ENCODE results near the gene SPATA6. TPM values are rescaled to one million over a fixed set of nuclear protein-coding genes. Genes with fewer than 3 reads are reported as not detected.

SPATA6 gene
- total and polyA plus RNA-seq, 2 donors (not counting 1 experiment from before 2014, with no cell fraction given) = 6.8 to 8.9 TPM

DNA sequence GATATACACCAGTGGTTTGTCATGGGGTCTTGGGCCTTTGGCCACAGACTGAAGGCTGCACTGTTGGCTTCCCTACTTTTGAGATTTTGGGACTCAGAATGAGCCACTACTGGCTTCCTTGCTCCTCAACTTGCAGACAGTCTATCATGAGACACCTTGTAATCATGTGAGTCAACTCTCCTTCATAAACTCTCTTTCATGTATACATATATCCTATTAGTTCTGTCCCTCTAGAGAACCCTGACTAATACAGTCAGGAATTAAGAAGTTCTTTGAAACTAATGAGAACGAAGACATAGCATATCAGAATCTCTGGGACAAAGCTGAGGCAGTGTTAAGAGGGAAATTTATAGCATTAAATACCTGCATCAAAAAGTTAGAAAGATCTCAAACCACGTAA lies 138.7 kb downstream of the SPATA6 start:
- peak in 1 of 2 donors; percentile 54 for DNase-seq (ENCODE audit: low read depth in 2 of 2)
- Histone ChIP-seq H3K79me2 (ENCODE audit: control insufficient read depth, insufficient read depth, low read length) (no peaks in the 10 kb centered on the region), H2AFZ (ENCODE audit: low read length) (no peak overlapping the region), H3K4me2 (ENCODE audit: extremely low read depth, insufficient read depth, low read length) (no peak overlapping the region), H3K27ac (ENCODE audit: insufficient read depth, low read length) (no peak overlapping the region), H3K4me1 (ENCODE audit: control insufficient read depth, extremely low read depth, insufficient read depth, low read length) (no peaks in the 10 kb centered on the region), H3K9me3 (ENCODE audit: control insufficient read depth, insufficient read depth, low read depth, low read length) (no peaks in the 10 kb centered on the region), H3K4me3 (replicated peaks in 1 of 4; ENCODE audit: control extremely low read depth in 1 of 4, insufficient read depth in 1 of 4, low read depth in 3 of 4, low read length in 4 of 4) (no peak overlapping the region), H4K20me1 (ENCODE audit: control insufficient read depth, extremely low read depth, insufficient read depth, low read length) (no peaks in the 10 kb centered on the region), H3K27me3 (ENCODE audit: control insufficient read depth, insufficient read depth, low read length) (no peaks in the 10 kb centered on the region), H3K36me3 (ENCODE audit: control insufficient read depth, insufficient read depth, low read length) (no peaks in the 10 kb centered on the region), H3K9ac (ENCODE audit: insufficient read depth, low read length) (no peak overlapping the region)
- no peak for TF ChIP-seq EZH2 (IDR thresholded peaks at IDR 0.05; ENCODE audit: low read length, missing control alignments)
- TF ChIP-seq, protein P1, sequence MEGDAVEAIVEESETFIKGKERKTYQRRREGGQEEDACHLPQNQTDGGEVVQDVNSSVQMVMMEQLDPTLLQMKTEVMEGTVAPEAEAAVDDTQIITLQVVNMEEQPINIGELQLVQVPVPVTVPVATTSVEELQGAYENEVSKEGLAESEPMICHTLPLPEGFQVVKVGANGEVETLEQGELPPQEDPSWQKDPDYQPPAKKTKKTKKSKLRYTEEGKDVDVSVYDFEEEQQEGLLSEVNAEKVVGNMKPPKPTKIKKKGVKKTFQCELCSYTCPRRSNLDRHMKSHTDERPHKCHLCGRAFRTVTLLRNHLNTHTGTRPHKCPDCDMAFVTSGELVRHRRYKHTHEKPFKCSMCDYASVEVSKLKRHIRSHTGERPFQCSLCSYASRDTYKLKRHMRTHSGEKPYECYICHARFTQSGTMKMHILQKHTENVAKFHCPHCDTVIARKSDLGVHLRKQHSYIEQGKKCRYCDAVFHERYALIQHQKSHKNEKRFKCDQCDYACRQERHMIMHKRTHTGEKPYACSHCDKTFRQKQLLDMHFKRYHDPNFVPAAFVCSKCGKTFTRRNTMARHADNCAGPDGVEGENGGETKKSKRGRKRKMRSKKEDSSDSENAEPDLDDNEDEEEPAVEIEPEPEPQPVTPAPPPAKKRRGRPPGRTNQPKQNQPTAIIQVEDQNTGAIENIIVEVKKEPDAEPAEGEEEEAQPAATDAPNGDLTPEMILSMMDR (conservative IDR thresholded peaks at IDR 0.05 in 1 of 2, IDR thresholded peaks at IDR 0.05 in 1 of 2; ENCODE audit: low read depth in 1 of 2, low read length in 2 of 2) = no peak

DNA sequence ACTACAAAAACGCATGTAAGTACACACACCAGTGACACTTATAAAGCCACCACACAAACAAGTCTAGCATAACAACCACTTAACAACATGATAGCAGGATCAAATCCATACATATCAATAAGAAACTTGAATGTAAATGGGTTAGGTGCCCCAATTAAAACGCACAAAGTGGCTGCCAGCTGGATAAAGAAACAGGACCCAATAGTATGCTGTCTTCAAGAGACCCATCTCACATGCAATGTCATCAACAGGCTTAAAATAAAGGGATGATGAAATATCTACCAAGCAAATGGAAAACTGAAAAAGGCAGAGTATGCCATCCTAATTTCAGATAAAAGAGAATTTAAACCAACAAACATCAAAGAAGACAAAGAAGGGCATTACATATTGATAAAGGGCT lies 139.9 kb downstream of the SPATA6 start:
- H3K4me3 ChIP-seq (replicated peaks in 1 of 4; ENCODE audit: control extremely low read depth in 1 of 4, insufficient read depth in 1 of 4, low read depth in 3 of 4, low read length in 4 of 4) = no peak overlapping the region
- H3K79me2 ChIP-seq (ENCODE audit: control insufficient read depth, insufficient read depth, low read length) = no peaks in the 10 kb centered on the region
- TF ChIP-seq EZH2 (IDR thresholded peaks at IDR 0.05; ENCODE audit: low read length, missing control alignments) = no peak
- TF ChIP-seq, protein P1 (conservative IDR thresholded peaks at IDR 0.05 in 1 of 2, IDR thresholded peaks at IDR 0.05 in 1 of 2; ENCODE audit: low read depth in 1 of 2, low read length in 2 of 2) = no peak
- DNase-seq (ENCODE audit: low read depth in 2 of 2) = no peak
- no peak overlapping the region for H3K4me2 ChIP-seq (ENCODE audit: extremely low read depth, insufficient read depth, low read length)
- H3K27ac ChIP-seq (ENCODE audit: insufficient read depth, low read length) = no peak overlapping the region
- H3K9me3 ChIP-seq (ENCODE audit: control insufficient read depth, insufficient read depth, low read depth, low read length) = no peaks in the 10 kb centered on the region
- H3K9ac ChIP-seq (ENCODE audit: insufficient read depth, low read length) = no peak overlapping the region
- H2AFZ ChIP-seq (ENCODE audit: low read length) = no peak overlapping the region
- no peaks in the 10 kb centered on the region for H4K20me1 ChIP-seq (ENCODE audit: control insufficient read depth, extremely low read depth, insufficient read depth, low read length)
- no peaks in the 10 kb centered on the region for H3K36me3 ChIP-seq (ENCODE audit: control insufficient read depth, insufficient read depth, low read length)
- H3K4me1 ChIP-seq (ENCODE audit: control insufficient read depth, extremely low read depth, insufficient read depth, low read length) = no peaks in the 10 kb centered on the region
- H3K27me3 ChIP-seq (ENCODE audit: control insufficient read depth, insufficient read depth, low read length) = no peaks in the 10 kb centered on the region

DNA sequence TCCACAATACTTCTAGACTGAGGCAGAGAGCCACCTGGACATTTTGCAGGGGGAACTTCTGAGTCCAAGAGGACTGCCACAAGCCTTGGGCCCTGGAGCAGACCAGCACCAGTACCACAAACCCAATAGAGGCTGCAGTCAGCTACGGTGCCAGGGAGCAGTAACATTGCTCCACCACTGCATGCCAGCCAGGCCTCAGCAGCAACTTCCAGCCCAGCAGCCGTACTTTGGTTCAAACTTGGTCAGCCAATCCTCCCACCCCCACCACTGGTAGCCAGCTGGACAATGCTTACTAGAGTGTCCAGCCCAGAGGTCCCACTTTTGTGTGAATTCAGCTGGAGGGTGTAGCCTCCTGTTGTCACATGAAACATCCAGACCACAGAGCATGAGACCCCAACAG lies 142.1 kb downstream of the SPATA6 start:
- H3K4me1 ChIP-seq (ENCODE audit: control insufficient read depth, extremely low read depth, insufficient read depth, low read length) = no peaks in the 10 kb centered on the region
- H3K27me3 ChIP-seq (ENCODE audit: control insufficient read depth, insufficient read depth, low read length) = no peaks in the 10 kb centered on the region
- H3K4me3 ChIP-seq (replicated peaks in 1 of 4; ENCODE audit: control extremely low read depth in 1 of 4, insufficient read depth in 1 of 4, low read depth in 3 of 4, low read length in 4 of 4) = no peak overlapping the region
- no peaks in the 10 kb centered on the region for H3K36me3 ChIP-seq (ENCODE audit: control insufficient read depth, insufficient read depth, low read length)
- H4K20me1 ChIP-seq (ENCODE audit: control insufficient read depth, extremely low read depth, insufficient read depth, low read length) = no peaks in the 10 kb centered on the region
- no peaks in the 10 kb centered on the region for H3K9me3 ChIP-seq (ENCODE audit: control insufficient read depth, insufficient read depth, low read depth, low read length)
- no peak overlapping the region for H3K9ac ChIP-seq (ENCODE audit: insufficient read depth, low read length)
- no peak for TF ChIP-seq EZH2 (IDR thresholded peaks at IDR 0.05; ENCODE audit: low read length, missing control alignments)
- TF ChIP-seq, protein P1 (conservative IDR thresholded peaks at IDR 0.05 in 1 of 2, IDR thresholded peaks at IDR 0.05 in 1 of 2; ENCODE audit: low read depth in 1 of 2, low read length in 2 of 2) = no peak
- H3K79me2 ChIP-seq (ENCODE audit: control insufficient read depth, insufficient read depth, low read length) = no peaks in the 10 kb centered on the region
- no peak overlapping the region for H3K27ac ChIP-seq (ENCODE audit: insufficient read depth, low read length)
- H2AFZ ChIP-seq (ENCODE audit: low read length) = no peak overlapping the region
- no peak for DNase-seq (ENCODE audit: low read depth in 2 of 2)
- H3K4me2 ChIP-seq (ENCODE audit: extremely low read depth, insufficient read depth, low read length) = no peak overlapping the region

All from fibroblast of lung (primary cell).